ENCODE measurements around the gene CREB5. TPM values are rescaled to one million over a fixed set of nuclear protein-coding genes. Genes with fewer than 3 reads are reported as not detected.

The CREB5 gene
- total and polyA plus RNA-seq, 2 donors (not counting 3 experiments of a cell fraction or from before 2014, with no cell fraction given) = 19.6 to 28.4 TPM

DNA sequence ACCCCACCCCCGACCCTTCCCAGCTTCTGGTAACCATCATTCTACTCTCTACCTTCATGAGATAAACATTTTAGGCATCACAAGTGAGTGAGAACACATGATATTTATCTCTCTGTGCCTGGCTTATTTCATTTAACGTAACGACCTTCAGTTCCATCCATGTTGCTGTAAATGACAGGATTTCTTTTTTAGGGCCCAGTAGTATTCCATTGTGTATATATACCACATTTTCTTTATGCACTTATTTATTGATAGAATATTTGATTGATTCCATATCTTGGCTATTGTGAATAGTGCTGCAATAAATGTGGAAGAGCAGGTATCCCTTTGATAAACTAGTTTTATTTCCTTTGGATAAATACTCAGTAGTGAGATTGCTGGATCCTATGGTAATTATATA, 112.7 kb downstream of the CREB5 start:
- Histone ChIP-seq H3K4me1 (ENCODE audit: control insufficient read depth, extremely low read depth, insufficient read depth, low read length) (peaks cover 7% of the 10 kb centered on the region), H2AFZ (ENCODE audit: low read depth, low read length) (no peak overlapping the region), H4K20me1 (replicated peaks; ENCODE audit: control insufficient read depth, extremely low read depth, insufficient read depth, low read length) (no peaks in the 10 kb centered on the region), H3K36me3 (ENCODE audit: control insufficient read depth in 2 of 2, extremely low read depth in 1 of 2, insufficient read depth in 2 of 2, low read length in 2 of 2) (no peaks in the 10 kb centered on the region), H3K27me3 (ENCODE audit: control insufficient read depth in 2 of 2, insufficient read depth in 2 of 2, low read length in 2 of 2) (peaks cover 6 to 11% of the 10 kb centered on the region in 2 experiments), H3K4me3 (replicated peaks in 1 of 3; ENCODE audit: insufficient read depth in 1 of 3, low read depth in 1 of 3, low read length in 3 of 3) (no peak overlapping the region), H3K9me1 (replicated peaks; ENCODE audit: control insufficient read depth, extremely low read depth, insufficient read depth, low read length) (no peaks in the 10 kb centered on the region), H3K9me3 (replicated peaks; ENCODE audit: control insufficient read depth, insufficient read depth, low read length) (no peaks in the 10 kb centered on the region), H3K4me2 (ENCODE audit: insufficient read depth, low read length) (no peak overlapping the region), H3K27ac (ENCODE audit: insufficient read depth, low read depth, low read length) (no peak overlapping the region), H3K9ac (replicated peaks; ENCODE audit: extremely low read depth, insufficient read depth, low read length) (no peak overlapping the region), H3K79me2 (ENCODE audit: control insufficient read depth, insufficient read depth, low read length) (no peaks in the 10 kb centered on the region)
- intact Hi-C loops (cut with micrococcal nuclease) = no loop called here
- POLR2A ChIA-PET = no interaction called here
- no peak for TF ChIP-seq MYC (IDR thresholded peaks at IDR 0.05; ENCODE audit: low read depth, low read length)
- TF ChIP-seq EZH2 (IDR thresholded peaks at IDR 0.05; ENCODE audit: borderline replicate concordance, low read depth, low read length, severe bottlenecking) = no peak
- TF ChIP-seq FOS (IDR thresholded peaks at IDR 0.05; ENCODE audit: borderline replicate concordance, insufficient read depth, low read length) = no peak
- no peak for FAIRE-seq
- BruUV-seq (replicated peaks) = no TSS peak
- CTCF ChIA-PET = no interaction called here
- dilution Hi-C loops (cut with MboI; ENCODE audit: extremely low pct_ligation_motif_present, low sequenced_read_pairs) = no loop called here
- no peak for DNase-seq (ENCODE audit: low read depth, low spot score)

DNA sequence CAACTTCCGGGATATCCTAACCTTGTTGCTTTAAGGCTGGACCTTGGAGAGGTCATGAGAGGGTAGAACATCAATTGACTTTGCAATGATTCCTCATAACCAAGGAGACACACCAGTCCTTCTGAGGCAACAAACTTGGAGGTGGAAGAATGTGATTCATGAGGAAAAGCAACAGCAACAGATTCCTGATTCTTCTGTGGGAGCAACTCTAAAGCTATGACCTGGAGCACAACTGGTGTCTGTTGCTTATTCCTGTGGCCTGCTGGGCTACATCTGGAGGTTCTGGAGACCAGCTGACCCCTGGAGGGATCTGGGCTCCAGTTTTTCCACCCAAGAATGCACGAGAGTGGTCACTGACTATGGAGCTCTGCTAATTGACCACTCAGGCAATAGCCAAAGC, 116.6 kb downstream of the CREB5 start:
- H3K9ac ChIP-seq (replicated peaks; ENCODE audit: extremely low read depth, insufficient read depth, low read length) = no peak overlapping the region
- intact Hi-C loops (cut with micrococcal nuclease) (no loop called here), dilution Hi-C loops (cut with MboI; ENCODE audit: extremely low pct_ligation_motif_present, low sequenced_read_pairs) (no loop called here)
- H4K20me1 ChIP-seq (replicated peaks; ENCODE audit: control insufficient read depth, extremely low read depth, insufficient read depth, low read length) = no peaks in the 10 kb centered on the region
- H3K9me1 ChIP-seq (replicated peaks; ENCODE audit: control insufficient read depth, extremely low read depth, insufficient read depth, low read length) = no peaks in the 10 kb centered on the region
- no TSS peak for BruUV-seq (replicated peaks)
- TF ChIP-seq, protein P1, sequence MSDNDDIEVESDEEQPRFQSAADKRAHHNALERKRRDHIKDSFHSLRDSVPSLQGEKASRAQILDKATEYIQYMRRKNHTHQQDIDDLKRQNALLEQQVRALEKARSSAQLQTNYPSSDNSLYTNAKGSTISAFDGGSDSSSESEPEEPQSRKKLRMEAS (IDR thresholded peaks at IDR 0.05; ENCODE audit: insufficient read depth, insufficient read length) = no peak
- TF ChIP-seq EZH2 (IDR thresholded peaks at IDR 0.05; ENCODE audit: borderline replicate concordance, low read depth, low read length, severe bottlenecking) = no peak
- TF ChIP-seq GATA2 (IDR thresholded peaks at IDR 0.05; ENCODE audit: insufficient read depth, insufficient read length, low read depth, low read length) = no peak
- no peak for TF ChIP-seq JUN (IDR thresholded peaks at IDR 0.05; ENCODE audit: borderline replicate concordance, insufficient read depth, insufficient read length, low read depth)
- TF ChIP-seq, protein P2, sequence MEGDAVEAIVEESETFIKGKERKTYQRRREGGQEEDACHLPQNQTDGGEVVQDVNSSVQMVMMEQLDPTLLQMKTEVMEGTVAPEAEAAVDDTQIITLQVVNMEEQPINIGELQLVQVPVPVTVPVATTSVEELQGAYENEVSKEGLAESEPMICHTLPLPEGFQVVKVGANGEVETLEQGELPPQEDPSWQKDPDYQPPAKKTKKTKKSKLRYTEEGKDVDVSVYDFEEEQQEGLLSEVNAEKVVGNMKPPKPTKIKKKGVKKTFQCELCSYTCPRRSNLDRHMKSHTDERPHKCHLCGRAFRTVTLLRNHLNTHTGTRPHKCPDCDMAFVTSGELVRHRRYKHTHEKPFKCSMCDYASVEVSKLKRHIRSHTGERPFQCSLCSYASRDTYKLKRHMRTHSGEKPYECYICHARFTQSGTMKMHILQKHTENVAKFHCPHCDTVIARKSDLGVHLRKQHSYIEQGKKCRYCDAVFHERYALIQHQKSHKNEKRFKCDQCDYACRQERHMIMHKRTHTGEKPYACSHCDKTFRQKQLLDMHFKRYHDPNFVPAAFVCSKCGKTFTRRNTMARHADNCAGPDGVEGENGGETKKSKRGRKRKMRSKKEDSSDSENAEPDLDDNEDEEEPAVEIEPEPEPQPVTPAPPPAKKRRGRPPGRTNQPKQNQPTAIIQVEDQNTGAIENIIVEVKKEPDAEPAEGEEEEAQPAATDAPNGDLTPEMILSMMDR (IDR thresholded peaks at IDR 0.05; ENCODE audit: extremely low read depth in 1 of 2, insufficient read depth in 1 of 2, low read depth in 1 of 2, low read length in 2 of 2) = no peak
- TF ChIP-seq POLR2AphosphoS5 (IDR thresholded peaks at IDR 0.05; ENCODE audit: insufficient read depth, low read depth, low read length) = no peak
- no peak for TF ChIP-seq FOS (IDR thresholded peaks at IDR 0.05; ENCODE audit: borderline replicate concordance, insufficient read depth, low read length)
- TF ChIP-seq POLR2A (IDR thresholded peaks at IDR 0.05; ENCODE audit: low read depth, low read length) = no peak
- no peak for TF ChIP-seq MYC (IDR thresholded peaks at IDR 0.05; ENCODE audit: low read depth, low read length)
- no peak overlapping the region for H3K4me2 ChIP-seq (ENCODE audit: insufficient read depth, low read length)
- H3K9me3 ChIP-seq (replicated peaks; ENCODE audit: control insufficient read depth, insufficient read depth, low read length) = no peaks in the 10 kb centered on the region
- ChIA-PET POLR2A (no interaction called here), CTCF (interaction anchor here (1.2 to 2.4 kb wide), 3 partner anchors 13 to 428 kb away, joined by 4 to 8 read pairs (median 7); no protein-coding TSS in a partner anchor)
- peaks cover 0 to 2% of the 10 kb centered on the region in 2 experiments for H3K27me3 ChIP-seq (ENCODE audit: control insufficient read depth in 2 of 2, insufficient read depth in 2 of 2, low read length in 2 of 2)
- FAIRE-seq (no peak), DNase-seq (ENCODE audit: low read depth, low spot score) (no peak)
- no peaks in the 10 kb centered on the region for H3K36me3 ChIP-seq (ENCODE audit: control insufficient read depth in 2 of 2, extremely low read depth in 1 of 2, insufficient read depth in 2 of 2, low read length in 2 of 2)
- no peak overlapping the region for H3K27ac ChIP-seq (ENCODE audit: insufficient read depth, low read depth, low read length)
- H3K4me1 ChIP-seq (ENCODE audit: control insufficient read depth, extremely low read depth, insufficient read depth, low read length) = peaks cover 25% of the 10 kb centered on the region
- no peak overlapping the region for H2AFZ ChIP-seq (ENCODE audit: low read depth, low read length)
- H3K79me2 ChIP-seq (ENCODE audit: control insufficient read depth, insufficient read depth, low read length) = no peaks in the 10 kb centered on the region
- H3K4me3 ChIP-seq (replicated peaks in 1 of 3; ENCODE audit: insufficient read depth in 1 of 3, low read depth in 1 of 3, low read length in 3 of 3) = no peak overlapping the region

All from endothelial cell of umbilical vein (primary cell).